Neural cell (in vitro differentiated cells): ENCODE results near the gene PODXL2. TPM values are rescaled to one million over a fixed set of nuclear protein-coding genes. Genes with fewer than 3 reads are reported as not detected.

Experiments
- H2AFZ ChIP-seq: fragments of 200-600, 300-800 bp; sonication (generic), shearing (Covaris generic); 2 replicates; pipeline ENCODE4 v1.6.0; 2014; ENCODE audit warnings: low read depth, mild to moderate bottlenecking, antibody characterized with exemption, low read length, moderate library complexity
- H3F3A ChIP-seq: fragments of 200-600 bp; shearing (Covaris generic); 2 replicates; pipeline ENCODE4 v1.6.1; 2016; ENCODE audit warnings: mild to moderate bottlenecking, moderate library complexity, mixed read lengths, antibody characterized with exemption, low read length; ENCODE audit not compliant: insufficient read depth, poor library complexity, severe bottlenecking
- H3K27ac ChIP-seq: fragments of 200-600, 300-800 bp; sonication (generic), shearing (Covaris generic); 2 replicates; pipeline ENCODE4 v1.5.1; 2014; ENCODE audit warnings: mild to moderate bottlenecking, low read length, moderate library complexity
- H3K27me3 ChIP-seq: fragments of 300-800, 200-600 bp; sonication (generic), shearing (Covaris generic); 2 replicates; pipeline ENCODE4 v1.6.0; 2014; ENCODE audit warnings: mild to moderate bottlenecking, low read depth, low read length, moderate library complexity; ENCODE audit not compliant: insufficient read depth
- H3K36me3 ChIP-seq: fragments of 300-800, 200-600 bp; sonication (generic), shearing (Covaris generic); 2 replicates; pipeline ENCODE4 v1.5.1; 2014; ENCODE audit warnings: mild to moderate bottlenecking, antibody characterized with exemption, low read length, moderate library complexity; ENCODE audit not compliant: insufficient read depth
- H3K4me2 ChIP-seq: fragments of 300-800, 200-600 bp; sonication (generic), shearing (Covaris generic); 2 replicates; pipeline ENCODE4 v1.6.0; 2014; ENCODE audit warnings: mild to moderate bottlenecking, low read length
- H3K4me3 ChIP-seq: fragments of 300-800, 200-600 bp; sonication (generic), shearing (Covaris generic); 2 replicates; pipeline ENCODE4 v1.5.1; 2014; ENCODE audit warnings: mild to moderate bottlenecking, low read length, moderate library complexity
- H3K79me2 ChIP-seq: fragments of 200-600 bp; shearing (Covaris generic); replicated peaks from 2 replicates; pipeline ENCODE4 v1.6.0; 2014; ENCODE audit warnings: mild to moderate bottlenecking, low read length, moderate library complexity; ENCODE audit not compliant: insufficient read depth
- H3K9ac ChIP-seq: fragments of 300-800, 200-600 bp; sonication (generic), shearing (Covaris generic); 2 replicates; pipeline ENCODE4 v1.6.1; 2016; ENCODE audit warnings: mild to moderate bottlenecking, low read length, mixed read lengths
- H3K9me2 ChIP-seq: fragments of 200-600 bp; shearing (Covaris generic); 2 replicates; pipeline ENCODE4 v1.6.1; 2016; ENCODE audit warnings: mild to moderate bottlenecking, low read length, mixed read lengths; ENCODE audit not compliant: insufficient read depth
- H3K9me3 ChIP-seq: fragments of 200-600, 300-800 bp; sonication (generic), shearing (Covaris generic); 2 replicates; pipeline ENCODE4 v1.6.1; 2016; ENCODE audit warnings: mild to moderate bottlenecking, mixed run types, low read length, moderate library complexity, mixed read lengths
- H4K20me1 ChIP-seq: fragments of 200-600 bp; shearing (Covaris generic); 2 replicates; pipeline ENCODE4 v1.6.1; 2016; ENCODE audit warnings: mild to moderate bottlenecking, mixed run types; ENCODE audit not compliant: insufficient read depth
- EP300 ChIP-seq: fragments of 450-650 bp; conservative IDR thresholded peaks from 2 replicates; pipeline ENCODE4 v1.6.1; 2014; ENCODE audit warnings: antibody characterized with exemption, mild to moderate bottlenecking, moderate library complexity; ENCODE audit not compliant: poor library complexity, severe bottlenecking
- EZH2 ChIP-seq: fragments of 200-600, 300-800 bp; shearing (Covaris generic), sonication (generic); IDR thresholded peaks from 2 replicates; pipeline ENCODE4 v1.6.1; 2014; ENCODE audit warnings: antibody characterized with exemption, low read length, borderline replicate concordance, mild to moderate bottlenecking; ENCODE audit not compliant: insufficient read depth, poor library complexity, severe bottlenecking
- MXI1 ChIP-seq: fragments of 450-650 bp; conservative IDR thresholded peaks from 2 replicates; pipeline ENCODE4 v1.6.1; 2014; ENCODE audit warnings: antibody characterized with exemption, mild to moderate bottlenecking; ENCODE audit not compliant: poor library complexity, severe bottlenecking
- POLR2AphosphoS5 ChIP-seq: IDR thresholded peaks from 2 replicates; pipeline ENCODE4 v1.6.1; 2012
- RAD21 ChIP-seq: fragments of 450-650 bp; conservative IDR thresholded peaks from 2 replicates; pipeline ENCODE4 v1.6.1; 2014; ENCODE audit warnings: antibody characterized with exemption, mild to moderate bottlenecking, moderate library complexity
- SMC3 ChIP-seq: fragments of 450-650 bp; conservative IDR thresholded peaks from 2 replicates; pipeline ENCODE4 v1.6.1; 2014; ENCODE audit warnings: antibody characterized with exemption, mild to moderate bottlenecking, moderate library complexity; ENCODE audit not compliant: poor library complexity
- TAF1 ChIP-seq: IDR thresholded peaks from 2 replicates; pipeline ENCODE4 v1.6.1; 2012; ENCODE audit warnings: low read depth
- polyA plus RNA-seq: library from polyadenylated mRNA; depleted of rRNA; stranded (reverse); fragments of >200 nt; gene quantifications from 2 replicates; pipeline ENCODE4 v1.2.3, GENCODE V29; 2014
- TF ChIP-seq, protein P1 (sequence below): IDR thresholded peaks from 2 replicates; pipeline ENCODE4 v1.6.1; 2012; ENCODE audit warnings: borderline replicate concordance
- TF ChIP-seq, protein P2 (sequence below): fragments of 450-650 bp; IDR thresholded peaks from 2 replicates; pipeline ENCODE4 v1.5.1; 2014; ENCODE audit warnings: antibody characterized with exemption, mild to moderate bottlenecking, moderate library complexity; ENCODE audit not compliant: poor library complexity, severe bottlenecking

PODXL2 gene
- polyA plus RNA-seq, 1 donor from 2014 or later = 266 TPM

GRCh38 chr3:127624063-127624462 is 4.9 kb upstream of the PODXL2 start:
- H3K27ac ChIP-seq = no peak overlapping the region
- H4K20me1 ChIP-seq = no peaks in the 10 kb centered on the region
- H2AFZ ChIP-seq = no peak overlapping the region
- H3K9ac ChIP-seq = no peak overlapping the region
- H3K9me2 ChIP-seq = no peaks in the 10 kb centered on the region
- no peaks in the 10 kb centered on the region for H3K79me2 ChIP-seq
- no peaks in the 10 kb centered on the region for H3F3A ChIP-seq
- no peaks in the 10 kb centered on the region for H3K9me3 ChIP-seq
- no peaks in the 10 kb centered on the region for H3K36me3 ChIP-seq
- H3K4me3 ChIP-seq = no peak overlapping the region
- TF ChIP-seq, protein P1, sequence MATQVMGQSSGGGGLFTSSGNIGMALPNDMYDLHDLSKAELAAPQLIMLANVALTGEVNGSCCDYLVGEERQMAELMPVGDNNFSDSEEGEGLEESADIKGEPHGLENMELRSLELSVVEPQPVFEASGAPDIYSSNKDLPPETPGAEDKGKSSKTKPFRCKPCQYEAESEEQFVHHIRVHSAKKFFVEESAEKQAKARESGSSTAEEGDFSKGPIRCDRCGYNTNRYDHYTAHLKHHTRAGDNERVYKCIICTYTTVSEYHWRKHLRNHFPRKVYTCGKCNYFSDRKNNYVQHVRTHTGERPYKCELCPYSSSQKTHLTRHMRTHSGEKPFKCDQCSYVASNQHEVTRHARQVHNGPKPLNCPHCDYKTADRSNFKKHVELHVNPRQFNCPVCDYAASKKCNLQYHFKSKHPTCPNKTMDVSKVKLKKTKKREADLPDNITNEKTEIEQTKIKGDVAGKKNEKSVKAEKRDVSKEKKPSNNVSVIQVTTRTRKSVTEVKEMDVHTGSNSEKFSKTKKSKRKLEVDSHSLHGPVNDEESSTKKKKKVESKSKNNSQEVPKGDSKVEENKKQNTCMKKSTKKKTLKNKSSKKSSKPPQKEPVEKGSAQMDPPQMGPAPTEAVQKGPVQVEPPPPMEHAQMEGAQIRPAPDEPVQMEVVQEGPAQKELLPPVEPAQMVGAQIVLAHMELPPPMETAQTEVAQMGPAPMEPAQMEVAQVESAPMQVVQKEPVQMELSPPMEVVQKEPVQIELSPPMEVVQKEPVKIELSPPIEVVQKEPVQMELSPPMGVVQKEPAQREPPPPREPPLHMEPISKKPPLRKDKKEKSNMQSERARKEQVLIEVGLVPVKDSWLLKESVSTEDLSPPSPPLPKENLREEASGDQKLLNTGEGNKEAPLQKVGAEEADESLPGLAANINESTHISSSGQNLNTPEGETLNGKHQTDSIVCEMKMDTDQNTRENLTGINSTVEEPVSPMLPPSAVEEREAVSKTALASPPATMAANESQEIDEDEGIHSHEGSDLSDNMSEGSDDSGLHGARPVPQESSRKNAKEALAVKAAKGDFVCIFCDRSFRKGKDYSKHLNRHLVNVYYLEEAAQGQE = no peak
- TF ChIP-seq, protein P2, sequence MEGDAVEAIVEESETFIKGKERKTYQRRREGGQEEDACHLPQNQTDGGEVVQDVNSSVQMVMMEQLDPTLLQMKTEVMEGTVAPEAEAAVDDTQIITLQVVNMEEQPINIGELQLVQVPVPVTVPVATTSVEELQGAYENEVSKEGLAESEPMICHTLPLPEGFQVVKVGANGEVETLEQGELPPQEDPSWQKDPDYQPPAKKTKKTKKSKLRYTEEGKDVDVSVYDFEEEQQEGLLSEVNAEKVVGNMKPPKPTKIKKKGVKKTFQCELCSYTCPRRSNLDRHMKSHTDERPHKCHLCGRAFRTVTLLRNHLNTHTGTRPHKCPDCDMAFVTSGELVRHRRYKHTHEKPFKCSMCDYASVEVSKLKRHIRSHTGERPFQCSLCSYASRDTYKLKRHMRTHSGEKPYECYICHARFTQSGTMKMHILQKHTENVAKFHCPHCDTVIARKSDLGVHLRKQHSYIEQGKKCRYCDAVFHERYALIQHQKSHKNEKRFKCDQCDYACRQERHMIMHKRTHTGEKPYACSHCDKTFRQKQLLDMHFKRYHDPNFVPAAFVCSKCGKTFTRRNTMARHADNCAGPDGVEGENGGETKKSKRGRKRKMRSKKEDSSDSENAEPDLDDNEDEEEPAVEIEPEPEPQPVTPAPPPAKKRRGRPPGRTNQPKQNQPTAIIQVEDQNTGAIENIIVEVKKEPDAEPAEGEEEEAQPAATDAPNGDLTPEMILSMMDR = no peak
- TF ChIP-seq EP300 (no peak), POLR2AphosphoS5 (no peak), TAF1 (no peak), EZH2 (no peak), RAD21 (no peak), MXI1 (no peak), SMC3 (no peak)
- no peaks in the 10 kb centered on the region for H3K27me3 ChIP-seq
- H3K4me2 ChIP-seq = no peak overlapping the region

- Histone ChIP-seq H3K9me3 (no peaks in the 10 kb centered on the region), H3K27me3 (no peaks in the 10 kb centered on the region), H3K36me3 (no peaks in the 10 kb centered on the region), H3F3A (no peaks in the 10 kb centered on the region), H2AFZ (no peak overlapping the region), H3K9ac (no peak overlapping the region), H3K4me3 (no peak overlapping the region), H3K27ac (no peak overlapping the region), H4K20me1 (no peaks in the 10 kb centered on the region), H3K9me2 (no peaks in the 10 kb centered on the region), H3K4me2 (no peak overlapping the region), H3K79me2 (peaks cover 15% of the 10 kb centered on the region)
- no peak for TF ChIP-seq RAD21
- TF ChIP-seq EP300 = no peak
- TF ChIP-seq, protein P1 = no peak
- no peak for TF ChIP-seq EZH2
- TF ChIP-seq SMC3 = no peak
- no peak for TF ChIP-seq MXI1
- no peak for TF ChIP-seq TAF1
- TF ChIP-seq, protein P2 = no peak
- TF ChIP-seq POLR2AphosphoS5 = no peak
Observed at GRCh38 chr3:127625821-127626220, 3.2 kb upstream of the PODXL2 start.
